Stimulated activated CD4-positive, alpha-beta T cell treated with anti-CD3 and anti-CD28 coated beads, Interleukin-1b, Interleukin-23, amount 100 ng/mL, for 4 hours (primary cell): ENCODE data around the gene B4GALT3.
"Not testable (repeated sequence)": the region's sequence is repeated elsewhere in the genome, so short reads cannot be mapped to it uniquely, and the experiment has no call there.

ENCODE experiments used
- DNase-seq, 2 donors: peaks; one replicate each; pipeline ENCODE4 v3.0.0-alpha.2; 2020; ENCODE audit warnings: low read depth in 2 of 2

The B4GALT3 gene

GRCh38 chr1:161177112-161177935 is at the start of gene B4GALT3:
Gene B4GALT3 (minus strand): TSS chr1:161177507. CDS start chr1:161176060, 1,447 bp downstream.
- peak; percentile 98 to 99 for DNase-seq

GRCh38 chr1:161226759-161227158 is 49.5 kb upstream of the B4GALT3 start:
- no peak for DNase-seq

GRCh38 chr1:161226320-161226711 is 49.0 kb upstream of the B4GALT3 start:
- no peak for DNase-seq

- peak; percentile 74 to 78 for DNase-seq
Observed at GRCh38 chr1:161225534-161226319, 48.4 kb upstream of the B4GALT3 start, which contains the start of gene TOMM40L. Gene TOMM40L (plus strand): TSS chr1:161226060. CDS start chr1:161226490, 430 bp downstream.

- no peak for DNase-seq
Observed at GRCh38 chr1:161225178-161225533, 47.8 kb upstream of the B4GALT3 start.

- DNase-seq: not testable (repeated sequence)
Observed at GRCh38 chr1:161224695-161225087, 47.4 kb upstream of the B4GALT3 start.

GRCh38 chr1:161223805-161224694 is 46.7 kb upstream of the B4GALT3 start:
- no peak for DNase-seq

- no peak for DNase-seq
Observed at GRCh38 chr1:161222175-161223019, 45.1 kb upstream of the B4GALT3 start.

GRCh38 chr1:161220002-161220401 is 42.7 kb upstream of the B4GALT3 start:
- no peak for DNase-seq

GRCh38 chr1:161219078-161219892 is 42.0 kb upstream of the B4GALT3 start:
- DNase-seq: no peak

GRCh38 chr1:161218301-161219077 is 41.2 kb upstream of the B4GALT3 start:
- no peak for DNase-seq

- no peak for DNase-seq
Observed at GRCh38 chr1:161217831-161218230, 40.5 kb upstream of the B4GALT3 start.

- no peak for DNase-seq
Observed at GRCh38 chr1:161216945-161217712, 39.8 kb upstream of the B4GALT3 start.

- no peak for DNase-seq
Observed at GRCh38 chr1:161215076-161215475, 37.8 kb upstream of the B4GALT3 start, which contains the start of gene FCER1G. Gene FCER1G (plus strand): TSS chr1:161215295. CDS start chr1:161215322, 27 bp downstream.

GRCh38 chr1:161214369-161214768 is 37.1 kb upstream of the B4GALT3 start:
- DNase-seq: no peak

- peak; percentile 54 to 55 for DNase-seq
Observed at GRCh38 chr1:161209790-161210409, 32.6 kb upstream of the B4GALT3 start.

GRCh38 chr1:161207173-161207572 is 29.9 kb upstream of the B4GALT3 start:
- DNase-seq: no peak
